Mesodermal cell (in vitro differentiated cells): ENCODE measurements around the gene TBC1D22A.
"Not testable (repeated sequence)": the region's sequence is repeated elsewhere in the genome, so short reads cannot be mapped to it uniquely, and the experiment has no call there.

Experiments used
- H3K27ac ChIP-seq: 2 replicates; pipeline ENCODE4 v1.7.0; 2013; ENCODE audit warnings: mild to moderate bottlenecking, low read depth, low read length, moderate library complexity; ENCODE audit not compliant: severe bottlenecking
- H3K36me3 ChIP-seq: 2 replicates; pipeline ENCODE4 v1.7.1; 2013; ENCODE audit warnings: mild to moderate bottlenecking, low read length, moderate library complexity; ENCODE audit not compliant: control insufficient read depth, insufficient read depth
- H3K4me1 ChIP-seq: one replicate; pipeline ENCODE4 v1.7.1; 2013; ENCODE audit warnings: mild to moderate bottlenecking, low read length; ENCODE audit not compliant: insufficient read depth, control insufficient read depth, poor library complexity, severe bottlenecking
- H3K4me3 ChIP-seq: 2 replicates; pipeline ENCODE4 v1.7.0; 2013; ENCODE audit warnings: low read length, control low read depth, mild to moderate bottlenecking; ENCODE audit not compliant: insufficient read depth, poor library complexity, severe bottlenecking; ENCODE audit errors: extremely low read depth
- H3K9me3 ChIP-seq: 2 replicates; pipeline ENCODE4 v1.7.1; 2013; ENCODE audit warnings: mild to moderate bottlenecking, low read length, moderate library complexity; ENCODE audit not compliant: control insufficient read depth
- WGBS, 2 experiments: methylation state at CpG; one replicate each; pipeline ENCODE4 v1.1.5; 2013; ENCODE audit warnings: missing lambda C conversion rate in 2 of 2; ENCODE audit not compliant: insufficient coverage in 2 of 2; 5-methylcytosine and 5-hydroxymethylcytosine counted together

TBC1D22A gene

GRCh38 chr22:47131632-47132427, 369.4 kb downstream of the TBC1D22A start:
- H3K27ac ChIP-seq: no peak overlapping the region
- H3K36me3 ChIP-seq: peaks cover 5% of the 10 kb centered on the region
- no peaks in the 10 kb centered on the region for H3K9me3 ChIP-seq
- 93 to 96% methylated on average over 19 to 21 of the region's 21 CpGs for WGBS, 2 experiments
- no peak overlapping the region for H3K4me3 ChIP-seq
- H3K4me1 ChIP-seq: peaks cover 10% of the 10 kb centered on the region

GRCh38 chr22:47132428-47132825, 370.0 kb downstream of the TBC1D22A start:
- WGBS, 2 experiments: 80 to 86% methylated on average over 11 to 13 of the region's 13 CpGs
- H3K4me1 ChIP-seq: peaks cover 10% of the 10 kb centered on the region

GRCh38 chr22:47133061-47133969, 370.9 kb downstream of the TBC1D22A start:
- H3K4me1 ChIP-seq: peaks cover 10% of the 10 kb centered on the region
- H3K9me3 ChIP-seq: no peaks in the 10 kb centered on the region
- H3K36me3 ChIP-seq: peaks cover 5% of the 10 kb centered on the region
- no peak overlapping the region for H3K27ac ChIP-seq
- H3K4me3 ChIP-seq: no peak overlapping the region
- 87 to 90% methylated on average over 21 to 22 of the region's 25 CpGs for WGBS, 2 experiments

More at GRCh38 chr22:47132428-47132825, 370.0 kb downstream of the TBC1D22A start:
- no peaks in the 10 kb centered on the region for H3K9me3 ChIP-seq
- peaks cover 5% of the 10 kb centered on the region for H3K36me3 ChIP-seq
- no peak overlapping the region for H3K4me3 ChIP-seq
- no peak overlapping the region for H3K27ac ChIP-seq

GRCh38 chr22:47134222-47134621, 371.8 kb downstream of the TBC1D22A start:
- Histone ChIP-seq H3K4me1 (peaks cover 10% of the 10 kb centered on the region), H3K36me3 (no peaks in the 10 kb centered on the region), H3K27ac (no peak overlapping the region), H3K4me3 (no peak overlapping the region), H3K9me3 (no peaks in the 10 kb centered on the region)
- 86 to 91% methylated on average over 9 of the region's 10 CpGs for WGBS, 2 experiments

GRCh38 chr22:47135338-47135737, 372.9 kb downstream of the TBC1D22A start:
- 79 to 82% methylated on average over 8 of the region's 8 CpGs for WGBS, 2 experiments
- peaks cover under 1% of the 10 kb centered on the region for H3K4me1 ChIP-seq
- H3K4me3 ChIP-seq: no peak overlapping the region
- H3K36me3 ChIP-seq: no peaks in the 10 kb centered on the region
- no peaks in the 10 kb centered on the region for H3K9me3 ChIP-seq
- no peak overlapping the region for H3K27ac ChIP-seq

GRCh38 chr22:47136050-47136449, 373.6 kb downstream of the TBC1D22A start:
- H3K9me3 ChIP-seq: no peaks in the 10 kb centered on the region

GRCh38 chr22:47136671-47137070, 374.2 kb downstream of the TBC1D22A start:
- Histone ChIP-seq H3K36me3 (no peaks in the 10 kb centered on the region), H3K27ac (no peak overlapping the region), H3K4me1 (no peaks in the 10 kb centered on the region), H3K4me3 (no peak overlapping the region), H3K9me3 (no peaks in the 10 kb centered on the region)
- 94 to 97% methylated on average over 9 to 15 of the region's 16 CpGs for WGBS, 2 experiments

More at GRCh38 chr22:47136050-47136449, 373.6 kb downstream of the TBC1D22A start:
- Histone ChIP-seq H3K4me3 (no peak overlapping the region), H3K36me3 (no peaks in the 10 kb centered on the region), H3K4me1 (no peaks in the 10 kb centered on the region), H3K27ac (no peak overlapping the region)
- 97 to 98% methylated on average over 7 to 9 of the region's 12 CpGs for WGBS, 2 experiments

- H3K27ac ChIP-seq: no peak overlapping the region
- no peaks in the 10 kb centered on the region for H3K4me1 ChIP-seq
- 94 to 96% methylated on average over 24 to 28 of the region's 30 CpGs for WGBS, 2 experiments
- H3K36me3 ChIP-seq: no peaks in the 10 kb centered on the region
- H3K4me3 ChIP-seq: no peak overlapping the region
- no peaks in the 10 kb centered on the region for H3K9me3 ChIP-seq
These were observed 376.8 kb downstream of the TBC1D22A start for GRCh38 chr22:47139013-47139789.

GRCh38 chr22:47139790-47140119, 377.3 kb downstream of the TBC1D22A start:
- 93 to 98% methylated on average over 5 to 6 of the region's 6 CpGs for WGBS, 2 experiments
- Histone ChIP-seq H3K9me3 (no peaks in the 10 kb centered on the region), H3K36me3 (no peaks in the 10 kb centered on the region), H3K27ac (no peak overlapping the region), H3K4me1 (no peaks in the 10 kb centered on the region), H3K4me3 (no peak overlapping the region)

- not testable (repeated sequence) for H3K4me3 ChIP-seq, H3K36me3 ChIP-seq, H3K27ac ChIP-seq, H3K9me3 ChIP-seq, H3K4me1 ChIP-seq
- 88 to 92% methylated on average over 7 of the region's 8 CpGs for WGBS, 2 experiments
These were observed 378.5 kb downstream of the TBC1D22A start for GRCh38 chr22:47140975-47141374.
